ENCODE measurements around the gene SKOR1. TPM values are rescaled to one million over a fixed set of nuclear protein-coding genes. Genes with fewer than 3 reads are reported as not detected.

SKOR1 gene
- polyA plus RNA-seq, 1 donor: 0.28 TPM

DNA sequence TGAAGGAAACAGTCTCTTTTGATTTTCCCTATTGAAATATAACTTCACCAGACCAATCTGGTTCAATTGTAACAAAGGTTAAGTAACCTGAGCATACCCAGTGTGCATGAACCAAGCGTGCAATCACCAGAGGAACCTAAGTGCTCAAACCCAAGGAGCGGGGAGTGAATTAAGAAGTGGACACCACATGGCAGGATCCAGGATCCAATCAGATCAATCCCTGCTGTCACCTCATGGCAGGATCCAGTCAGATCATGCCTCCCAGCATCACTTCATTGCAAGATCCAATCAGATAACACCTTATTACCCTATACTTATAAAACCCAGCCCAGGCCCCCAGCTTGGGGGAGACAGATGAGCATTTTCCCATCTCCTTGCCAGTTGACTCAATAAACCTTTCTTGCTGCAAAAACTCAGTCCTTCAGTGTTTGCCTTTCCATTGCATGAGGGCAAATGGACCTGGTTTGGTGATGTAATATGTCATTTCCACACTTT, 53.5 kb downstream of the SKOR1 start:
- no CpG with 5 or more reads among the region's 2 CpGs for WGBS (ENCODE audit: insufficient coverage, low lambda C conversion rate)

DNA sequence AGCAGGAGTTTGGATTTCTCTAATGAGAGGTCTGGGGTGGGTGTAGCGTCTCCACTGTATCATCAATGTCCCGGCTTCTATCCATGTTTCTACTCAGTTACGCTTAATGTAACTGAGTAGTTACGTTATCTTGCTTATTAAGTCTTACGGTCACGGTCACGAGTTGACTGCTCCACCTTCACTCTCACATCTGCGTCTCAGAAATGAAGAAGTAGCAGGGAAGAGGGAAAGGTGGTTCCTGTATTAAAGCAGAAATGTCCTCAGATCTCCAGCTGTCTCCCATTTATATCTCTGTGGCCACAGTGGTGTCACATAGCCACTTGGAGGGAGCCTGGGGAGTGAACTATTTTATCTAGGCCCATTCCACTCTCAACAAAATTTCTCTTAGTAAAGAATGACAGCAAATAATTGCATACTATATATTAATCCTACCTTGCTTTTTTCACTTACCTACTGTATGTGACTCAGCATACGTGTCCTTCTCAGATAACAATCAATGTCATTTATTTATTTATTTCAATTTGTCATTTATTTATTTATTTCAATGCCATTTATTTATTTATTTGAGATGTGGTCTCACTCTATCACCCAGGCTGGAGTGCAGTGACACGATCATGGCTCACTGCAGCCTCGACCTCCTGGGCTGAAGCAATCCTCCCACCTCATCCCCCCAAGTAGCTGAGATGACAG, 54.3 kb downstream of the SKOR1 start:
- Histone ChIP-seq H3K9me3 (ENCODE audit: control insufficient read depth, low read depth, low read length) (no peaks in the 10 kb centered on the region), H3K4me1 (ENCODE audit: control insufficient read depth, insufficient read depth, low read length) (peaks cover 13% of the 10 kb centered on the region), H3K27me3 (ENCODE audit: control insufficient read depth, insufficient read depth, low read length) (no peaks in the 10 kb centered on the region), H3K27ac (ENCODE audit: low read length) (no peak overlapping the region), H3K4me3 (ENCODE audit: low read length) (no peak overlapping the region), H3K36me3 (ENCODE audit: control insufficient read depth, insufficient read depth, low read length) (no peaks in the 10 kb centered on the region)
- WGBS (ENCODE audit: insufficient coverage, low lambda C conversion rate): 92% methylated on average over 2 of the region's 11 CpGs
- DNase-seq: no peak

More for the DNA sequence above, 53.5 kb downstream of the SKOR1 start:
- Histone ChIP-seq H3K4me3 (ENCODE audit: low read length) (no peak overlapping the region), H3K4me1 (ENCODE audit: control insufficient read depth, insufficient read depth, low read length) (peaks cover 7% of the 10 kb centered on the region), H3K36me3 (ENCODE audit: control insufficient read depth, insufficient read depth, low read length) (no peaks in the 10 kb centered on the region), H3K9me3 (ENCODE audit: control insufficient read depth, low read depth, low read length) (no peaks in the 10 kb centered on the region), H3K27ac (ENCODE audit: low read length) (no peak overlapping the region), H3K27me3 (ENCODE audit: control insufficient read depth, insufficient read depth, low read length) (no peaks in the 10 kb centered on the region)
- DNase-seq: no peak

GRCh38 chr15:67880651-67881182, 55.4 kb downstream of the SKOR1 start:
- no peak overlapping the region for H3K27ac ChIP-seq (ENCODE audit: low read length)
- H3K9me3 ChIP-seq (ENCODE audit: control insufficient read depth, low read depth, low read length): no peaks in the 10 kb centered on the region
- WGBS (ENCODE audit: insufficient coverage, low lambda C conversion rate): 100% methylated on average over 1 of the region's 3 CpGs
- no peaks in the 10 kb centered on the region for H3K36me3 ChIP-seq (ENCODE audit: control insufficient read depth, insufficient read depth, low read length)
- no peak for DNase-seq
- peaks cover 20% of the 10 kb centered on the region for H3K4me1 ChIP-seq (ENCODE audit: control insufficient read depth, insufficient read depth, low read length)
- H3K27me3 ChIP-seq (ENCODE audit: control insufficient read depth, insufficient read depth, low read length): no peaks in the 10 kb centered on the region
- H3K4me3 ChIP-seq (ENCODE audit: low read length): no peak overlapping the region

GRCh38 chr15:67882487-67883233, 57.4 kb downstream of the SKOR1 start:
- Histone ChIP-seq H3K9me3 (ENCODE audit: control insufficient read depth, low read depth, low read length) (no peaks in the 10 kb centered on the region), H3K27me3 (ENCODE audit: control insufficient read depth, insufficient read depth, low read length) (no peaks in the 10 kb centered on the region), H3K36me3 (ENCODE audit: control insufficient read depth, insufficient read depth, low read length) (no peaks in the 10 kb centered on the region), H3K27ac (ENCODE audit: low read length) (no peak overlapping the region), H3K4me1 (ENCODE audit: control insufficient read depth, insufficient read depth, low read length) (peaks cover 20% of the 10 kb centered on the region), H3K4me3 (ENCODE audit: low read length) (no peak overlapping the region)
- WGBS (ENCODE audit: insufficient coverage, low lambda C conversion rate): 79% methylated on average over 3 of the region's 8 CpGs
- no peak for DNase-seq

DNA sequence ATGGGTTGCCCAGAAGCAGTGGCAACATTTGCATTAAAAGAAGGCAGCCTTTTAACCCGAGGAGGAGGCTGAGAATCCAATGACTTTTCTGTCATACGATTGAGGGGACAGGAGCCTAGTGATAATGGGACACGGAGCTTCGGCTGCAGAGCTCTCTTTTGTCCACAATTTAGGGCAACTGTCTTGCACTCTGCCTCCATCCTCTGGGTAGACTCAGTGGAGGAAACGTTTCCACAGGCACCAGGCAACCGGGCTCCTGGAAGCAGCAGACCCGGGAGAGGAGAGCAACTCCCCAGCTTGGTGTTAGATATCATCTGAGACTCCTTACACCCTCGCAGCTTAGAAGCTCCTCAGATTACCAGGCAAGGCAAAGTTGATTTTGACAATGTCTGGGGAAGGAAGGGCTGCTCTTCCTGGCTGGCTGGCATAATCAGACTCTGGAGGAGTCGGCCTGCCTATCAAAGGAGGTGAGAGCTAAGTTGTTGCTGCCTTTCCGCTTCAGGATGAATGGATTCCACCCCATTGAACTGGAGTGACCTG, 58.0 kb downstream of the SKOR1 start:
- peak overlapping the region; percentile 24 for H3K27ac ChIP-seq (ENCODE audit: low read length)
- no peak for DNase-seq
- WGBS (ENCODE audit: insufficient coverage, low lambda C conversion rate): no CpG with 5 or more reads among the region's 10 CpGs

GRCh38 chr15:67884009-67884408, 58.7 kb downstream of the SKOR1 start:
- no CpG with 5 or more reads among the region's 6 CpGs for WGBS (ENCODE audit: insufficient coverage, low lambda C conversion rate)
- Histone ChIP-seq H3K36me3 (ENCODE audit: control insufficient read depth, insufficient read depth, low read length) (no peaks in the 10 kb centered on the region), H3K27ac (ENCODE audit: low read length) (peak overlapping the region; percentile 97), H3K4me3 (ENCODE audit: low read length) (peak overlapping the region; percentile 25), H3K4me1 (ENCODE audit: control insufficient read depth, insufficient read depth, low read length) (peaks cover 20% of the 10 kb centered on the region), H3K27me3 (ENCODE audit: control insufficient read depth, insufficient read depth, low read length) (no peaks in the 10 kb centered on the region), H3K9me3 (ENCODE audit: control insufficient read depth, low read depth, low read length) (no peaks in the 10 kb centered on the region)
- DNase-seq: no peak

More for the DNA sequence above, 58.0 kb downstream of the SKOR1 start:
- Histone ChIP-seq H3K4me3 (ENCODE audit: low read length) (no peak overlapping the region), H3K36me3 (ENCODE audit: control insufficient read depth, insufficient read depth, low read length) (no peaks in the 10 kb centered on the region), H3K9me3 (ENCODE audit: control insufficient read depth, low read depth, low read length) (no peaks in the 10 kb centered on the region), H3K27me3 (ENCODE audit: control insufficient read depth, insufficient read depth, low read length) (no peaks in the 10 kb centered on the region), H3K4me1 (ENCODE audit: control insufficient read depth, insufficient read depth, low read length) (peaks cover 20% of the 10 kb centered on the region)

Other genes with a start within 250 kb of the SKOR1 start
- gene RNU6-1, start 14.5 kb downstream of the SKOR1 start, polyA plus RNA-seq: not detected
- 46.5 TPM for gene PIAS1, start 228.8 kb downstream of the SKOR1 start, polyA plus RNA-seq